PC-3 (cell line): ENCODE data around the gene KCNT2. TPM values are rescaled to one million over a fixed set of nuclear protein-coding genes. Genes with fewer than 3 reads are reported as not detected.

Experiments used
- ATAC-seq: fragments of 200-7000 bp; cut with Tn5 transposase; 2 replicates; pipeline ENCODE4 v1.9.1; 2020; ENCODE audit warnings: mild to moderate bottlenecking, moderate library complexity
- BruUV-seq: library from RNA; stranded (reverse); fragments of 400-500 nt; replicated peaks from 2 replicates; lab custom pipeline; 2021; lab: Mats Ljungman, UMichigan
- CTCF ChIA-PET: fragments of 300-600 bp; sonication (Branson Sonifier 250); formaldehyde crosslinking; loops from one replicate; lab custom pipeline; 2022; ENCODE audit warnings: antibody characterized with exemption; lab: Charles Lee
- POLR2A ChIA-PET: fragments of 300-600 bp; sonication (Branson Sonifier 250); formaldehyde crosslinking; loops from one replicate; lab custom pipeline; 2022; ENCODE audit warnings: antibody characterized with exemption; ENCODE audit not compliant: unreplicated experiment; lab: Charles Lee
- DNase-seq: peaks from one replicate; pipeline ENCODE4 v3.0.0-alpha.2; 2015
- H2AFZ ChIP-seq: fragments of 300-600 bp; sonication (generic); 2 replicates; pipeline ENCODE4 v1.6.0; 2016; ENCODE audit warnings: antibody characterized with exemption, low read length
- H3F3A ChIP-seq: fragments of 300-600 bp; sonication (generic); one replicate; pipeline ENCODE4 v1.6.0; 2017; ENCODE audit warnings: antibody characterized with exemption, low read length, control low read depth, mild to moderate bottlenecking; ENCODE audit not compliant: unreplicated experiment
- H3K27ac ChIP-seq: fragments of 300-600 bp; sonication (generic); 2 replicates; pipeline ENCODE4 v1.5.1; 2016; ENCODE audit warnings: mild to moderate bottlenecking, low read length
- H3K27me3 ChIP-seq: fragments of 300-600 bp; sonication (generic); 2 replicates; pipeline ENCODE4 v1.6.1; 2016; ENCODE audit warnings: low read length, mixed read lengths
- H3K36me3 ChIP-seq: fragments of 300-600 bp; sonication (generic); 2 replicates; pipeline ENCODE4 v1.6.1; 2016; ENCODE audit warnings: low read depth, mixed run types, low read length, mixed read lengths
- H3K4me1 ChIP-seq: fragments of 300-600 bp; sonication (generic); 2 replicates; pipeline ENCODE4 v1.5.1; 2016; ENCODE audit warnings: low read length; ENCODE audit not compliant: insufficient read depth
- H3K4me2 ChIP-seq: fragments of 300-600 bp; sonication (generic); 2 replicates; pipeline ENCODE4 v1.6.0; 2016; ENCODE audit warnings: low read length
- H3K4me3 ChIP-seq: fragments of 300-600 bp; sonication (generic); 2 replicates; pipeline ENCODE4 v1.5.1; 2016; ENCODE audit warnings: mild to moderate bottlenecking, low read length, mixed read lengths
- H3K79me2 ChIP-seq: fragments of 300-600 bp; sonication (generic); 2 replicates; pipeline ENCODE4 v1.6.1; 2017; ENCODE audit warnings: low read length, mixed read lengths
- H3K9ac ChIP-seq: fragments of 300-600 bp; sonication (generic); 2 replicates; pipeline ENCODE4 v1.6.0; 2016; ENCODE audit warnings: mild to moderate bottlenecking, low read length
- H3K9me2 ChIP-seq: fragments of 300-600 bp; sonication (generic); replicated peaks from 2 replicates; pipeline ENCODE4 v1.6.1; 2016; ENCODE audit warnings: mixed run types, low read length, mixed read lengths
- H3K9me3 ChIP-seq: fragments of 300-600 bp; sonication (generic); 2 replicates; pipeline ENCODE4 v1.6.1; 2016; ENCODE audit warnings: low read length, mixed read lengths
- H4K20me1 ChIP-seq: fragments of 300-600 bp; sonication (generic); 2 replicates; pipeline ENCODE4 v1.6.1; 2016; ENCODE audit warnings: low read length, mixed read lengths
- CTCF ChIP-seq: fragments of 300-600 bp; sonication (generic); conservative IDR thresholded peaks from 2 replicates; pipeline ENCODE4 v1.5.1; 2017; ENCODE audit warnings: antibody characterized with exemption, low read depth, mild to moderate bottlenecking, low read length
- EZH2 ChIP-seq: fragments of 300-600 bp; sonication (generic); IDR thresholded peaks from one replicate; pipeline ENCODE4 v1.6.1; 2017; ENCODE audit warnings: antibody characterized with exemption, mild to moderate bottlenecking, low read length; ENCODE audit not compliant: unreplicated experiment
- EZH2phosphoT487 ChIP-seq: fragments of 300-600 bp; sonication (generic); IDR thresholded peaks from 2 replicates; pipeline ENCODE4 v1.6.1; 2018; ENCODE audit warnings: mild to moderate bottlenecking, antibody characterized with exemption, low read length, borderline replicate concordance
- intact Hi-C: fragments of 100-400 bp; cut with micrococcal nuclease; formaldehyde crosslinking; loops from 2 replicates; pipeline ENCODE4 v1.9.0; 2023
- total RNA-seq: library from RNA; depleted of rRNA; stranded (reverse); fragments of >200 nt; gene quantifications from 2 replicates; pipeline ENCODE4 v1.2.3, GENCODE V29; 2014

Gene KCNT2
- total RNA-seq, 1 experiment from 2014 or later, result 0.26 TPM

- BruUV-seq, result no TSS peak
- no peaks in the 10 kb centered on the region for H3K9me3 ChIP-seq
- no peaks in the 10 kb centered on the region for H3K4me1 ChIP-seq
- ATAC-seq (no peak), DNase-seq (no peak)
- H3K9ac ChIP-seq, result no peak overlapping the region
- H3K27ac ChIP-seq, result no peak overlapping the region
- no peaks in the 10 kb centered on the region for H3F3A ChIP-seq
- H3K27me3 ChIP-seq, result no peaks in the 10 kb centered on the region
- H4K20me1 ChIP-seq, result no peaks in the 10 kb centered on the region
- H3K4me2 ChIP-seq, result no peak overlapping the region
- intact Hi-C loops, result no loop called here
- H3K79me2 ChIP-seq, result no peaks in the 10 kb centered on the region
- H2AFZ ChIP-seq, result no peak overlapping the region
- CTCF ChIA-PET, result no interaction called here
- POLR2A ChIA-PET, result no interaction called here
- no peak overlapping the region for H3K4me3 ChIP-seq
- TF ChIP-seq EZH2phosphoT487 (no peak), EZH2 (no peak), CTCF (no peak)
- no peaks in the 10 kb centered on the region for H3K36me3 ChIP-seq
- no peaks in the 10 kb centered on the region for H3K9me2 ChIP-seq
These were observed 162.5 kb downstream of the KCNT2 start for GRCh38 chr1:196445775-196446174.

GRCh38 chr1:196444634-196445033 is 163.6 kb downstream of the KCNT2 start:
- no peak for DNase-seq
- no peak overlapping the region for H3K27ac ChIP-seq
- no peaks in the 10 kb centered on the region for H3K9me3 ChIP-seq
- no peak overlapping the region for H3K4me3 ChIP-seq
- no peaks in the 10 kb centered on the region for H3K9me2 ChIP-seq
- no peaks in the 10 kb centered on the region for H4K20me1 ChIP-seq
- BruUV-seq, result no TSS peak
- intact Hi-C loops, result no loop called here
- ATAC-seq, result no peak
- no peaks in the 10 kb centered on the region for H3F3A ChIP-seq
- no peak for TF ChIP-seq EZH2phosphoT487
- TF ChIP-seq EZH2, result no peak
- TF ChIP-seq CTCF, result no peak
- no peak overlapping the region for H2AFZ ChIP-seq
- no peaks in the 10 kb centered on the region for H3K36me3 ChIP-seq
- no peaks in the 10 kb centered on the region for H3K79me2 ChIP-seq
- H3K4me2 ChIP-seq, result no peak overlapping the region
- POLR2A ChIA-PET, result no interaction called here
- H3K4me1 ChIP-seq, result no peaks in the 10 kb centered on the region
- CTCF ChIA-PET, result no interaction called here
- no peaks in the 10 kb centered on the region for H3K27me3 ChIP-seq
- no peak overlapping the region for H3K9ac ChIP-seq

- no peak for TF ChIP-seq EZH2phosphoT487
- TF ChIP-seq CTCF, result no peak
- TF ChIP-seq EZH2, result no peak
- H3K9me3 ChIP-seq, result no peaks in the 10 kb centered on the region
- H2AFZ ChIP-seq, result no peak overlapping the region
- ATAC-seq (no peak), DNase-seq (no peak)
- ChIA-PET POLR2A (no interaction called here), CTCF (no interaction called here)
- no TSS peak for BruUV-seq
- H3K27ac ChIP-seq, result no peak overlapping the region
- no peak overlapping the region for H3K9ac ChIP-seq
- H3K4me3 ChIP-seq, result no peak overlapping the region
- H3K4me1 ChIP-seq, result no peaks in the 10 kb centered on the region
- no peaks in the 10 kb centered on the region for H3F3A ChIP-seq
- H3K79me2 ChIP-seq, result no peaks in the 10 kb centered on the region
- intact Hi-C loops, result no loop called here
- no peaks in the 10 kb centered on the region for H3K9me2 ChIP-seq
- H4K20me1 ChIP-seq, result no peaks in the 10 kb centered on the region
- no peak overlapping the region for H3K4me2 ChIP-seq
- no peaks in the 10 kb centered on the region for H3K27me3 ChIP-seq
- H3K36me3 ChIP-seq, result no peaks in the 10 kb centered on the region
These were observed 165.9 kb downstream of the KCNT2 start for GRCh38 chr1:196442366-196442765.
